NCI-H2029 (cell line): ENCODE data around the gene OR10A3.

Experiments
- DNase-seq: peaks from one replicate; lab custom pipeline; 2025; lab: John Stamatoyannopoulos, UW

The OR10A3 gene

DNA sequence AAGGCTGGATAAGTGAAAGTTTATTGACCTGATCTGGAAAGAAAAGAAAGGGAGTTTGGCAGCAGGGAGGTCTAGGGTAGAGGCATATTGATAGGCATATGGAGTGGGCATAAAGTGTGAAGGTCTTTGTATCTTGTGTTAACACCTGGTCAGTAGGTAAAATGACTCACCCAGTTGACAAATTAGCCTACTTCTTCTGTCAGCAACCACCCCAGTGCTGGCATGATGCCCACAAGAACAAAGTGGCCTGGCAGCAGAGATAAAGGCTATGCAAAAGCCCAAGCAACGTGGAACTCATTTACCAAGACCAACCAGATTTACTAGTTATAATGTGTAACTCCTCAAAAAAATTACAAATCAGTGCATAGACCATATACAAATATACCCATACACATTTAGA is 4.9 kb downstream of the OR10A3 start:
- no peak for DNase-seq

DNA sequence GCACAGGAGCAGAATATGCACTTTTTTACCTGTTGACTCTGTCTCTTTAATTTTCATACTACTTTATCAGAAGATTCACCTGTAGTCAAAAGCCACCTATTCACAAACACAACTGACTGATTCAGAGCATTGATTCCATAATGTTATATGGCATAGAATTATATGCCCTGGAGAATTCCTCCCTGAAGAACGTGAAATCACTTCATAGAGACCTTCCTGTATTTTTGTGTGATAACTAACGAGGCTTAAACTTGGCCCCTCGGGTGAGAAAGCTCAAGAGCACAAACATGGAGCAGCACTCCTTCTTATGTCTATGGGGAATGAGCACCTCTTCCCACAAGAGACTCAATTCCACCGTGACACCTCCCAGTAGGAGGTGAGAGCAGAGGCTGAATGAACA is 10.3 kb downstream of the OR10A3 start, which contains the start of gene OR10A6:
TSS of gene OR10A6 (minus strand) at position 101 of the 400 bp plus-strand sequence. CDS start 2,606 bp downstream, outside the sequence.
- DNase-seq, result no peak

DNA sequence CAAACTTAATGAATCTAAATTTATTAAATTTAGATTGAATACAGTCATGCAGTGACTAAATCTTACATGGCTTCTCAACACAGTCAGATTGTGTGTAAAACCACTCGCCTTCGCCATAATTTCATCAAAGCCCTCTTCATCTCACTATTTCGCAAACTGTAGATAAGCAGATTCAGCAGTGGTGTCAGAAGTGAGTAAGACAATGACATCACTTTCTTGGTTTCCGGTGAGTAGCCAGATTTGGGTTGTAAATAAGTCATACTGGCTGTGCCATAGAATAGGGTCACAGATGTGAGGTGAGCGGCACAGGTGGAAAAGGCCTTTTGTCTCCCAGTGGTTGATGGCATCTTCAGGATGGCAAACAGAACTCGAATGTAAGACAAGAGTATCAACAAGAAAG is 13.9 kb downstream of the OR10A3 start:
- no peak for DNase-seq

DNA sequence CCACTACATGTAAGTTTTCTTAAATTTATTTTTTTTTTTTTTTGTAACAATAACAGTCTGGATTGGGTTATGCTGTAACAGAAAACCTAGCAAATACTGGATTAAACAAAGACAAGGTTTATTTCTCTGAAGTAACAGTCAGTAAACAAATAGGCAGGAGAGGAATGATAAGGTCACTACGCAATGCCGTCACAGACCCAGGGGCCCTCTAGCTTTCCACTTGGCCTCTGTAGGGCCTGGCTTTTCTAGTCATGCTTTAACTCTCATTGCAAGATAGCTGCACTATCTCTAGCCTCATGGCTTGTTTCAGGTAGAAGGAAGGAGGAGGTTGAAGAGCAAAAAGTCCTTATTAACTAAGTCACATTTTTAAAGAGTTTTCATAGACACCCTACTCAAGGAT is 17.0 kb downstream of the OR10A3 start:
- DNase-seq, result no peak

DNA sequence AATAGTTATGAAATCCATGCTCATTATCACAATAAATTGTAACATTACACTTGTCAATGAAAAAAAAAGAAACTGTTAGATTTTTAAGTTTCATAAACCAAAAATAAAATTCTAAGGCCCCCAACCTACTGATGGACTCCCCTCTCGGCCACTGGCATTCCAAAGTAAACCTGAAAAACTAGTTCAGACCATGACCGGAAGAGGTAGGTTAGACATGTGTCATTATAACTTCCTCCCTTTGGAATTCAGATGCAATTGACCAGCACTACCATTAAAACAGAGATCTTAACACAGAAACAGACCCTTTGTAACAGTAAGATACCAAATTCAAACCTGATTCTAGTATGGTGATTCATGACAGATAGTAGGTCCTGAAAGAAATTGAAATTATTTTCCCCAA is 23.4 kb downstream of the OR10A3 start:
- no peak for DNase-seq

DNA sequence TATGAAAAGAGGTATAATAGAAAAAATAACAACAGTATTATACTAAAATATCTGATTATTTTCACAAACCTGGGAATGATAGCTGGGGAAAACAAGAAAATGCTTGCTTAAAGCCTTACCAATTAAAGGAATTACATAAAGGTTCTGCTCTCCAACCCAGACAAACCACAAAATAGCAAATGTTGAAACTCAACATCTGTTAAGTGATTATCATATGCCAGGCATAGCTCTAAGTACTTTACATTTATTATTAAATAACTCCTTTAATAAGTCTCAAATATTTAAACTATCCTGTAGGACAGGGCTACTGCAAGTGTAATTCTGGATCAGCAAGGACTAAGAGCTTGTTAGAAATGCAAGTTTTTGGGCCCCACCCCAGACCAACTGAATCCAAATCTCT is 30.5 kb downstream of the OR10A3 start:
- DNase-seq, result no peak

DNA sequence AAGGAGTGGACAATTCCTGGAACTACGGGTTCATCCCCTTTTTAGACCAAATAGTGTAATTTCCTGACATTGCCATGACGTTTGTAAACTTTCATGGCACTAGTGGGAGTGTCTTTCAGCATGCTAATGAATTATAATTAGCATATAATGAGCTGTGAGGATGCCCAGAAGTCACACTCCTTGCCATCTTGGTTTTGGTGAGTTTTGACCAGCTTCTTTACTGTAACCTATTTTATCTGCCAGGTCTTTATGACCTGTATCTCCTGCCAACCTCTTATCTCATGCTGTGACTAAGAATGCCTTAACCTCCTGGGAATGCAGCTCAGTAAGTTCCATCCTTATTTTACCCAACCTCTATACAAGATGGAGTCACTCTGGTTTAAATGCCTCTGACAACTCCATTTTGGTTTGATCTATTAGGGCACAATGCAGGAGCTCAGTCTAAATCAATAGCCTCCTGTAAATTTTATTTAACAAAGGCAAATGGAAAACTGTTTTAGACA is 31.2 kb downstream of the OR10A3 start:
- DNase-seq, result no peak

DNA sequence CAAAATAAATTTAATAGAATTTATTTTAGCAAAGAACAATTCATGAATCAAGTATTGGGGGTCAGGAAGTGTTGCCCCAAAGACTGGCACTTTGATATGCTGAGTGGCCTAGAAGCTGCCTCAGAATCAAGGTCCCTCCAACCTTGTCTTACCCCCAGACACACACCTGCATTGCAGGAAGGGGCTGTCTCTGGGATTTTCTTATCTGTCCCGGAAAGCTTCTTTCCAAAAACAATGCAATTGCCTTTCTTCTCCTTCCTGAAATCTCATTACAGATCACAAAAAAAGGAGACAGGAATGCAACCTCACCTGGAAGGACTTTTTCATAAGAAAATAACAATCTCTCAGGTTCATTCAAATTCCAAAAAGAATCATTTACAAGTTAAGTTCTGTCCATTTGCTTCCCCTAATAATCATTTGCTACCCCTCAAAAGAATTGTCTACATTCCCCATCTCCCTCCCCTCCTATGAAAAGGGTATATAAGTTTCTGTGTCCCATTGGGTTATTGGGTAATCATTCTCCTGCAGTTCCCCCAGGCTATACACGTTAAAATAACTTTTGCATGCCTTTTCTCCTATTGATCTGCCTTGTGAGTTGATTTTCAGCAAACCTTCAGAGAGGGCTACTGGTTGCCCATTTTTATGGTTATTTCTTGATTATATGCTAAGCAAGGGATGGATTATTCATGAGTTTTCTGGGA is 31.8 kb downstream of the OR10A3 start:
- no peak for DNase-seq

DNA sequence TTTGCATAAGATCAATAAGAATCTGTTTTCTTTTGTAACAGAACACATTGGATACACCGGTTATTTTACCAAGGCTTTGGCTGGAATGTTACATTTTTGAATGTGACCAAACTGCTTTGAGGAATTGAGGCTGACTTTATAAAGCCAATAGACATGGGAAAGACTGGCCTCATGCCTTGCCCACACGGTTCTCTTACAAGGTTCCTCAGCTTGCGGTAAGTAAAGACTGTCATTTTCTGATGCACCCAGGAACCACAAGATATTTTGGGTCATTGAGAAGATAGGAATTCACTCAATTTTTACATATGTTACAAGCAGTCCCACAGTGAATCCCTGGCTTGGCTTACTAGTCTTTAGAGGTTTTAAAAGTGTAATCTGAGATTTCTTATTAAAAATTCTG is 34.4 kb downstream of the OR10A3 start:
- DNase-seq, result no peak

DNA sequence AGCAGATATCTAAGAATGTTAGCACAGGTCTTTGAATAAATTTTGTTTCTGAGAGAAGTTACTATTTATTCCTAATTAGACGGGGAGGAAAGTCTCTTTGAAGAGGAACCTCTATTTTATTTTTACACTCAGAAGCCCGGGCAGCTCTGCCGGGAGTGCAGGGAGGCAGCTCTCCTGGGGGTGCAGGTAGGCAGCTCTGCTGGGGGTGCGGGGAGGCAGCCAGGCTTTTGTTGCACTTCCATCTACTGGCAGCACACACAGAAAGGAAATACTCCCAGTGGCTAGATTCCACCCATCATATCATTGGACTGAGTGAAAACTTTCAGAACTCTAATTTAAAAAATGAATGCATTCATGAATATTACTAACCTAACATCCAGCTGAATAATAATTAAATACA is 35.0 kb downstream of the OR10A3 start:
- no peak for DNase-seq

DNA sequence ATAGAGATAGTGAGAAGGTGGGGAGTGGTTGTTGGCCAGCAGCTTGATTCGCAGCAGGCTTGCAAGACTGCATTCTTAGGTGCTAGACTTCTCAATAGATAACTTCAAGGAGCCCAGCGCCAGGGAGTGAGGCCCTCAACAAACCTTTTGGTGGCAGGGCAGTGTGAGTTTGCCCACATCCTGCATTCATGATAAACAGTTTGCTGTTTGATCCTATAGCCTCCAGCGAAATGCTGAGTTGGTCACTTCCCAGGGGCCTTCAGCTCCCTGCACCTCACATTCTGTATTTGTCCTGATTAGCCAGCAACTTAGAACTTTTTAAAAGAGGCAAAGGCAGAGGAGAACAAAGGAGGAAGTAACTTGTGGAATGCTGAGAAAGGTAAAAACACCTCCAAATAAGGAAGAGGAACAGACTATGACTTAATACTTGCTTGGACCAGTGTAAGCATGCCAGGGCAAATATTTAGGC is 35.5 kb downstream of the OR10A3 start:
- DNase-seq, result no peak

DNA sequence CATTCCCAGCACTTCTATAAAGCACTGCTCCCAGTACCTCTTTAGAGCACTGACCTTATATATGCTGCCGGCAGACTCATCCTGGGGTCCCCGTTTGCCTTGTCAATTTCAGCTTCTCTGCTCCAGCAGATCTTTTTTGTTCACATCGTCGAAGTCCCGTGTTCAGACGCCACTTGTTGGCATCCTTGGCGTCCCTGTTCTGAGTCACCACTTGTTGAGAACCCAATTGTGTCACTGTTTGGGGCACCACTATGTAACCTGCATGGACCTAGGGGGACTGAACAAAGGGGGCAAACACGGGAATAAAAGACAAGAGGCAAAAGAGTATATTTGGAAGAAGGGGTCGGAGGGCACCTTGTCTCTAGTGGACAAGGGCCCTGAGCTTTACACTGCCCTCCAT is 36.0 kb downstream of the OR10A3 start:
- no peak for DNase-seq

DNA sequence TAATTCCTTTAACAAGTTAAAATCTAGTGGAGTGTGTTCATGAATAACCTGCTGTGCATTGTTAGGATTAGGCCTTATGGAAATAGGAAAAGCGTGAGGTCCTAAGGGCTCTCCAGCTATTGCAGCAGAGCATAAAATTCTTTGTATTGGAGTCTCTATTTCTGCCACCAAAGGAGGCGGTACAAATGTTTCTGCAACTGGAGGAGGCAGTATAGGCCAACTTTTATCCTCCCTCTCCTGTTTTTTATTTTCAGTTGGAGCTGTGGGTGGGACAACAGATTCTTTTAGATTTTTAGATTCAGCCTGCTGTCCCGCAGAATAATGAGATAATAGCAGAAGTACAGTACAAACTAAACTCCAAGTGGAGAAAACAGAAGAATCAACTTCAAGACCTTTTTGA is 36.6 kb downstream of the OR10A3 start:
- DNase-seq, result no peak

DNA sequence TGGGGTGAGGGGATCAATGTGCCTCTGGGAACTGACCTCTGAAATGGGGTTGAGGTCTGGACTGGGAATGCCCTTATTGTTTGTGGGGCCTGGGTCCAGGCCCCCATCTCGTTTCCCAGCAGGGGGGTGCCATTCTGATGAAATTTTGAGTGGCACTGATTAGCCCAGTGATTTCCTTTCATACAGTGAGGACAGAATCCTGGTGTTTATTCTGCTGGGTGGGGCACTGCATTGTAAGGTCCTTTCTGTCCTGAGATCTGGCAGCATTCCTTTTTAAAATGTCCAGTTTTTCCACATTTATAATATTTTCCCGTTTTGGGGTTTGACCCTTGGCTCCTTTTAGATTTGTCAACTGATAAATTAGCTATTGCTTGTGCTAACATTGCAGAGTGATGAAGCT is 37.6 kb downstream of the OR10A3 start:
- DNase-seq, result no peak

DNA sequence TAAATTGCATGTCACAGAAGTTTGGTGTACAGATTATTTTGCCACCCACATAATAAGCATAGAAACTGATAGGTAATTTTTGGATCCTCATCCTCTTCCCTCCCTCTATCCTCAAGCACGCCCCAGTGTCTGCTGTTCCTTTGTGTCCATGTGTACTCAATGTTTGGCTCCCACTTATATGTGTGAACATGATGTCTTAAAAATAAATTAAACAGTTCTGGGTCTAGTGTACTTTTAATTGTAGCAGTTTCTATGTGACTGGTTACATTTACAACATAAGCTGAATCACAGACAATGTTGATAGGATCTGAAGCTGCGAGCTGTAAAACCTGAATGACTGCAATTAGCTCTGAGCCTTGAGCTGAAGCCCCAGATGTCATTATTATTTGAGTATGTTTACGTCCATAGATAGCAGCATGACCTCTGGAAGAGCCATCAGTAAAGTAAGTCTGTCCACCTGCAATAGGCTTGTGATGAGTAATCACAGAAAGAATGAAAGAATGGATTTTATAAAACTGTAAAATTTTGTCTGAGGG is 40.1 kb downstream of the OR10A3 start:
- DNase-seq, result no peak

DNA sequence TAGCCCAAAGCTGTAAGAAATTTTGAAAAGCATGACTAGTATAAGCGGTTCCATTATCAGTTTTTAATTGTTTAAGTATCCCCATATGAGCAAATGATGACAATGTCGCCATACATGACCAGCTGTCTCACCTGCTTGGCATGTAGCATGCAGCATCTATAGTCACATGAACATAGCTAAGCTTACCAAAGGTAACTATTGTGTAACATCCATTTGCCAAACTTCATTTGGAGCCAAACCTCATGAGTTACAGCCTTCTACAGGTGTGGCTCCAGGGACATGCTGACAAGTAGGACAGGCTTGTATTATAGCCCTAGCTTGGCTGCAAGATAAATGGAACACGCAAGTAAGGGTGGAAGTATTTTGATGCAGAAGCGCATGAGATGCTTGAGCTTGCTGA is 40.8 kb downstream of the OR10A3 start:
- DNase-seq, result no peak

DNA sequence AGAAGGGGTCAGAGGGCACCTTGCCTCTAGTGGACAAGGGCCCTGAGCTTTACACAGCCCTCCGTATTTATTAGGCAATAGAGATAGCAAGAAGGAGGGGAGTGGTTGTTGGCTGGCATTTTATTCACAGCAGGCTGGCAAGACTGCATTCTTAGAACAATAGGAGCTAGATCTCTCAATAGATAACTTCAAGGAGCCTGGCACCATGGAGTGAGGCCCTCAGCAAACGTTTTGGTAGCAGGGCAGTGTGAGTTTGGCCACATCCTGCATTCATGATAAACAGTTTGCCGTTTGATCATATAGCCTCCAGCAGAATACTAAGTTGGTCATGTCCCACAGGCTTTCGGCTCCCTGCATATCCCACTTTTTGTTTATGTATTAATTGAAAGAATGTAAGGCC is 42.1 kb downstream of the OR10A3 start:
- no peak for DNase-seq

DNA sequence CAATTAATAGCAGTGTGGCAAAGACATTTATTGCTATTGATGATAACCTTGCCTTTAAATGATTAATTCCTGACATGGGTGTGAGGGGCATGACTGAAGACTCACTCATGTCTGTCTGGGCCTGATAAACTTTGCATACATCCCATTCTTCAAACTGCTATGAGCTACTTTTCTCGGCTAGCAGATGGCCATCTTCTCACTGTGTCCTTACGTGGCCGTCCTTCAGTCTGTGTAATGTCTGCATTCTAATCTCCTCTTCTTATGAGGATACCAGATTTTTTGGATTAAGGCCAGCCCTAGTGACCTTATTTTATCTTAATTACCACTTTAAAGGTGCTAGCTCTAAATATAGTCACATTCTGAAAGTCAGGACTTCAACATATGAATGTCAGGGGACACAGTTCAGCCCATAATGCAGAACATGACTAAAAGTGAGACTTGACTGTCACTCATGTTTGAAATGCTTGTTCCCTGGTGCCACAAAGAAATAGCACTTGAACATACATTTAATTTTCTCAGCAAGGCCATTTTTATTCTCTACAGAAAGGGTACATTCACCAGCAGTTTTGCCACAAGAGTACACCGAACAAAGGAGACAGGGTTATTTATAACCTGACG is 42.7 kb downstream of the OR10A3 start:
- DNase-seq, result no peak

DNA sequence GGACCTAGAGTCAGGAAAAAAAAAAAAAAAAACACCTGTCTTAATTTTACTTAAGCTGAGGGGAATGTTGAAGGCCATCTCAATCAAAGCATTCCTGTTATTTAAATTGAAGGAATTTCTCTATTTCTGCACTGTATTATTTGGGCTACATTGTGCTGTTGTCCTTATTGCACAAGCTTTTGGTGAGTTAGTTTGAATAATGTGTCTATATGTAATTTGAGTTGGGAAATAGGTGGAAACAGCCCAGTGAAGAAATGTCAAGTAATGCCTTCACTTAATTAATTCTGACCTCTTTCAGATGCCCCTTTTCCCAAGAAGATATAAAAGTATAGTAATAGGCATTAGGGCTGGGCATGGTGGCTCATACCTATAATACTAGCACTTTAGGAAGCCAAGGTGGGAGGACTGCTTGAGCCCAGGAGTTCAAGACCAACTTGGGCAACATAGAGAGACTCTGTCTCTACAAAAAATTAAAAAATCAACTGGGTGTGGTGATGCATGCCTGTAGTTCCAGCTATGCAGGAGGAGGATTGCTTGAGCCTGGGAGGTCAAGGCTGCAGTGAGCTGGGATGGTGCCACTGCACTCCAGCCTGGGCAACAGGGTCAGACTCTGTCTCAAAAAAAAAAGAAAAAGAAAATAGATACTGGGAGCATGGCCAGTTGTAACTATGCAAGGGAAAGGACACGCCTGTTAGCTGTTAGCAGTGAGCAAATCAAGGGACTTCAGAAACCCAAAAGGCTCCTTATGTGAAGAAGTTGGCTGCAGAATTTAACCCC is 45.3 kb downstream of the OR10A3 start:
- DNase-seq, result no peak

DNA sequence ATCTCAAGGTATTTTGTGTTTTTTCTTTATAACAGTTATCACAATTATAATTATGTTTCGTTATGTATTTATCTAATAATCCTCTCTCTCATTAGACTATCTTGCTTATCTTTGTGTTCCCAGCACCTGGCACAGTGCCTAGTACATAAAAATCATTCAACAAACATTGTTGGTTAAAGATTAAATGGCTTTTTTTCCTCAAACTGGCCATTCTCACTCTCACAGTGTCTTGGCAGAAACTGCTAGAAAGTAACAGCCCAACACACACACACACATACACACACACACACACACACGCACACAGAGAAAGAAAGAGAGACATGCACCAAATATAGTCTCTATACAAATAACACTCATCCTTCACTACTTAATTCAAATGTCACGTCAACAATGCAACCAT is 47.3 kb downstream of the OR10A3 start:
- DNase-seq, result no peak

DNA sequence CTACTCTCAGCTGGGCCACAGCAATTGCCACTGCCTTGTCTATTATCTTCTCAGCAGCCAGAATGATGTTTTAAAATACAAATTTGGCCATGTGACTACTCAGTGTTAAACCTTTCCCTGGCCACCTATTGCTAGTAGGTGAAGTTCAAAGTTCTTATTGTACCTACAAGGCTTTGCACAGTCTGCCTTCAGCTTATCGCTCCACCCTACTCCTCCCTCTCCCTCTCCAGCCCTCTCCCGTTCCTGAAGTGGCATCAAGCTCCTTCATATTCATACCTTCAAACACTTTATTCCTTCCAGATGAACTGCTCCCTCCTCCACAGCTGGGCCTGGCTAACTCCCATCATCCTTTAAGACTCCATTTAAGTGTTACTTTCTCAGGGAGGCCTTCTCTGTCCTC is 47.7 kb downstream of the OR10A3 start:
- no peak for DNase-seq

DNA sequence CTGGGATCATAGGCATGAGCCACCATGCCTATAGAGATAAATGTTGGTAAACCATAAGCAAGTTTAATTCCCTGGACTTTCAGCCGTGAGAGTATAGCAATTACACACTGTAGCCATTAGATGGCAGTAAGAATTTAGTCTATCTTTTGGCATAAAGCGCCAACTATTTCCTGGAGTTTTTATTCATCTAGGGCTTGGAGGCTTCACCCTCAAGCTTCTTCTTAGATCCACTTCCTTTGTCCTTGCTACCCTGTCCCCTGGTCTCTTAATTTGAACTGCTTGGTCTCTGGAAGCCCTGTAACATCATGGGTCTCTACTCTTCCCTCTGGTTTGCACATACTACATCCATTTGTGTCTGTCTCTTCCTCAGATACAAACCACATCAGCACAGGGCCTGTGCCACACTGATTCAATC is 48.7 kb downstream of the OR10A3 start:
- peak; percentile 16 for DNase-seq
